Epithelial cell of prostate (primary cell): Measurements from ENCODE around the gene SUPT20HL2.
A peak's percentile ranks its signal among the peaks of the same experiment; 100 is the strongest.
"Not testable (repeated sequence)": the region's sequence is repeated elsewhere in the genome, so short reads cannot be mapped to it uniquely, and the experiment has no call there.

ENCODE experiments used
- DNase-seq: peaks from one replicate; pipeline ENCODE4 v3.0.0-alpha.2; 2011; ENCODE audit warnings: low read depth, low spot score
- H3K27ac ChIP-seq: fragments of 450-650 bp; 2 replicates; pipeline ENCODE4 v1.5.1; 2017; ENCODE audit warnings: mild to moderate bottlenecking

Gene SUPT20HL2

GRCh38 chrX:24310916-24311315, 3.0 kb downstream of the SUPT20HL2 start:
- not testable (repeated sequence) for DNase-seq, H3K27ac ChIP-seq

GRCh38 chrX:24309580-24310374, 4.1 kb downstream of the SUPT20HL2 start:
- H3K27ac ChIP-seq, DNase-seq: not testable (repeated sequence)

- DNase-seq, H3K27ac ChIP-seq: not testable (repeated sequence)
Measured at GRCh38 chrX:24308803-24309202, 5.1 kb downstream of the SUPT20HL2 start.

GRCh38 chrX:24306440-24306839, 7.4 kb downstream of the SUPT20HL2 start:
- DNase-seq: no peak
- H3K27ac ChIP-seq: no peak overlapping the region

GRCh38 chrX:24305905-24306304, 8.0 kb downstream of the SUPT20HL2 start:
- no peak overlapping the region for H3K27ac ChIP-seq
- no peak for DNase-seq

- DNase-seq: no peak
Measured at GRCh38 chrX:24301806-24302205, 12.1 kb downstream of the SUPT20HL2 start.

GRCh38 chrX:24301060-24301459, 12.8 kb downstream of the SUPT20HL2 start:
- no peak for DNase-seq
- H3K27ac ChIP-seq: no peak overlapping the region

More at GRCh38 chrX:24301806-24302205, 12.1 kb downstream of the SUPT20HL2 start:
- H3K27ac ChIP-seq: no peak overlapping the region

- no peak overlapping the region for H3K27ac ChIP-seq
- DNase-seq: no peak
Measured at GRCh38 chrX:24298191-24298590, 15.7 kb downstream of the SUPT20HL2 start.

GRCh38 chrX:24294619-24295018, 19.2 kb downstream of the SUPT20HL2 start:
- no peak overlapping the region for H3K27ac ChIP-seq
- DNase-seq: no peak

GRCh38 chrX:24293412-24293811, 20.5 kb downstream of the SUPT20HL2 start:
- no peak for DNase-seq
- H3K27ac ChIP-seq: no peak overlapping the region

GRCh38 chrX:24292353-24292752, 21.5 kb downstream of the SUPT20HL2 start:
- no peak overlapping the region for H3K27ac ChIP-seq
- no peak for DNase-seq

- no peak for DNase-seq
- H3K27ac ChIP-seq: no peak overlapping the region
Measured at GRCh38 chrX:24285082-24285481, 28.8 kb downstream of the SUPT20HL2 start.

GRCh38 chrX:24283127-24283794, 30.6 kb downstream of the SUPT20HL2 start:
- no peak for DNase-seq
- no peak overlapping the region for H3K27ac ChIP-seq

GRCh38 chrX:24282381-24283126, 31.3 kb downstream of the SUPT20HL2 start:
- H3K27ac ChIP-seq: no peak overlapping the region
- DNase-seq: no peak

- no peak overlapping the region for H3K27ac ChIP-seq
- no peak for DNase-seq
Measured at GRCh38 chrX:24277405-24277804, 36.5 kb downstream of the SUPT20HL2 start.

GRCh38 chrX:24276015-24276414, 37.9 kb downstream of the SUPT20HL2 start:
- no peak for DNase-seq
- H3K27ac ChIP-seq: no peak overlapping the region

GRCh38 chrX:24271262-24271661, 42.6 kb downstream of the SUPT20HL2 start:
- no peak overlapping the region for H3K27ac ChIP-seq
- no peak for DNase-seq

GRCh38 chrX:24268786-24269185, 45.1 kb downstream of the SUPT20HL2 start:
- DNase-seq: no peak
- H3K27ac ChIP-seq: no peak overlapping the region

- no peak overlapping the region for H3K27ac ChIP-seq
- peak; percentile 8 for DNase-seq
Measured at GRCh38 chrX:24266996-24267395, 46.9 kb downstream of the SUPT20HL2 start.

GRCh38 chrX:24264383-24264782, 49.5 kb downstream of the SUPT20HL2 start:
- DNase-seq: no peak

GRCh38 chrX:24262309-24262708, 51.6 kb downstream of the SUPT20HL2 start:
- no peak for DNase-seq
- no peak overlapping the region for H3K27ac ChIP-seq

More at GRCh38 chrX:24264383-24264782, 49.5 kb downstream of the SUPT20HL2 start:
- no peak overlapping the region for H3K27ac ChIP-seq
